ENCODE measurements around the gene RGCC.

DNA sequence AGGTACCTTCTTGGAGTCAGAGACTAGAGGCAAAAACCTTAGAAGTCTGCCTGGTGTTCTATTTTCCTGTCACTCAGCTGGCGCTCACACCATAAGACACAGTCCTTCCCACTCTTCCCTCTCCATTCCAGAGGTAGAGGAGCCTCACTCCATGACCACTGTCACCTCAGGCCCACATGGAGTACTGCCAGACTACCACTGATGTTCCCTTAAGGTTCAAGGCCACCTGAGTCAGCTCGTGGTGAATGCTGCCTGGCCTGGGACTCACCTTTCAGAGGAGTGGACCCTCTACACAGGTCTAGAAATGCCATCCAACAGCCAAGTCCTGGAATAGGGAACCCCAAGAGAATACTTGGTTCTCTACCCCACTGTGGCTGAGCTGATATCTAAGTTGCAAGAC lies 29.9 kb downstream of the RGCC start:
- TF ChIP-seq, protein P1, sequence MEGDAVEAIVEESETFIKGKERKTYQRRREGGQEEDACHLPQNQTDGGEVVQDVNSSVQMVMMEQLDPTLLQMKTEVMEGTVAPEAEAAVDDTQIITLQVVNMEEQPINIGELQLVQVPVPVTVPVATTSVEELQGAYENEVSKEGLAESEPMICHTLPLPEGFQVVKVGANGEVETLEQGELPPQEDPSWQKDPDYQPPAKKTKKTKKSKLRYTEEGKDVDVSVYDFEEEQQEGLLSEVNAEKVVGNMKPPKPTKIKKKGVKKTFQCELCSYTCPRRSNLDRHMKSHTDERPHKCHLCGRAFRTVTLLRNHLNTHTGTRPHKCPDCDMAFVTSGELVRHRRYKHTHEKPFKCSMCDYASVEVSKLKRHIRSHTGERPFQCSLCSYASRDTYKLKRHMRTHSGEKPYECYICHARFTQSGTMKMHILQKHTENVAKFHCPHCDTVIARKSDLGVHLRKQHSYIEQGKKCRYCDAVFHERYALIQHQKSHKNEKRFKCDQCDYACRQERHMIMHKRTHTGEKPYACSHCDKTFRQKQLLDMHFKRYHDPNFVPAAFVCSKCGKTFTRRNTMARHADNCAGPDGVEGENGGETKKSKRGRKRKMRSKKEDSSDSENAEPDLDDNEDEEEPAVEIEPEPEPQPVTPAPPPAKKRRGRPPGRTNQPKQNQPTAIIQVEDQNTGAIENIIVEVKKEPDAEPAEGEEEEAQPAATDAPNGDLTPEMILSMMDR (IDR thresholded peaks at IDR 0.05) = no peak
- TF ChIP-seq POLR2AphosphoS5 (IDR thresholded peaks at IDR 0.05; ENCODE audit: insufficient read depth in 1 of 2, low read depth in 1 of 2) = no peak
